AML-193 (cell line): Measurements from ENCODE around the gene CTSS.
"Not testable (repeated sequence)": the region's sequence is repeated elsewhere in the genome, so short reads cannot be mapped to it uniquely, and the experiment has no call there.

ENCODE experiments used
- DNase-seq, 2 experiments: peaks; one replicate each; lab custom pipeline; 2025; lab: John Stamatoyannopoulos, UW

CTSS gene

DNA sequence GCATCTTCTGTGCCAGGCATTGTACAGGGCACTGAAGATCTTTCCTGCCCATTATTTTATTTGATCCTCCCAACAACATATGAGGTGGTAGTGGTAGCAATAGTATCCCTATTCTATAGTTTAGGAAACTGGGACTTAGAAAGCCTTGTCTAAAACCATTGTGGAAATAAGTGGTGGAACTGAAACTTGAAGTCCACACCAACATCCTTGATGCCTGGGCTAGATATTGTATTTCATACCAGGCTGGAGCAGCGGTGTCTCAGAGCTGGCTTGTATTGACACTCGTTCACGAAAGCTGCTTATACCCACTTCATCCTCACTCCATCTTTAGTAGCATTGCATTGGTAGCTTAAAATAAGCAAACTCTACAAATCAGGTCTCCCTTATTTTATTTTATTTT, 9.7 kb upstream of the CTSS start:
- no peak for DNase-seq

DNA sequence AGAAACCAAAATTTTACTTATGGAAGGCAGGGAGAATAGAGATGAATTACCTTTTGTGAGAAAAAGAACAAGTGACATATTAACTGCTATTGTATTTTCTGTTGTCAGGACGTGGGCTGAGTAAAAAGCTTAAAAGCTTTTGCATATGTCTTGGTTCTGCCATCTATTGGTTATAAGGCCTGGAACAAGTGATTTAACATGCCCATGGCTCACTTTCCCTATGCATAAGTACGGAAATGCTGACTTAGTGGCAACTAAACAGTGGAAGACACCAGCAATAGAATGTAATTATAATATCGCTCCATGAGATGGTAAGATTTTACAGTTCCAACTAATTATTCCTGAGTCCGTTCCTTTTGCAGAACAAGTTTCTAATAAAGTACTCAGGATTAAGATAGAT, 6.7 kb upstream of the CTSS start:
- no peak for DNase-seq

DNA sequence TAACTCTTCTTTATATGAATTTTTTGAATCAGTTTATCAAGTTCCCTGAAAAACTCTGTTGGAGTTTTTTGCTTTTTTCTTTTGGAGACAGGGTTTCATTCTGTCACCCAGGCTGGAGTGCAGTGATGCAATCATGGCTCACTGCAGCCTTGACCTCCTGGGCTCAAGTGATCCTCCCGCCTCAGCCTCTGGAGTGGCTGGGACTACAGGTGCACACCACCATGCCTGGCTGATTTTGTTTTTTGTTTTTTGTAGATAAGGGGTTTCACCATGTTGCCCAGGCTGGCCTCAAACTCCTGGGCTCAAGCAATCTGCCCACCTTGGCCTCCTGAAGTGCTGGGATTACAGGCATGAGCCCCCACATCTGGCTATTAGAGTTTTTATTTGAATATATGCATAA, 2.1 kb upstream of the CTSS start:
- not testable (repeated sequence) for DNase-seq

DNA sequence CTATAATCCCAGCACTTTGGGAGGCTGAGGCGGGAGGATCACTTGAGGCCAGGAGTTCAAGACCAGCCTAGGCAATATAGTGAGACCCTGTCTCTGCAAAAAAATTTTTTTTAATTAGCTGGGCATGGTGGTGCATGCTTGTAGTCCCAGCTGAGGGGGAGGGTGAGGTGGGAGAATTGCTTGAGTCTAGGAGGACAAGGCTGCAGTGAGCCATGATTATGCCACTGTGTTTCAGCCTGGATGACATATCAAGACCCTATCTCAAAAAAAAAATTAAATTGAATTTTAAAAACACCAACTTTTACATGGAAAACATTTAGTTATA, 361 bp upstream of the CTSS start:
- DNase-seq = not testable (repeated sequence)

DNA sequence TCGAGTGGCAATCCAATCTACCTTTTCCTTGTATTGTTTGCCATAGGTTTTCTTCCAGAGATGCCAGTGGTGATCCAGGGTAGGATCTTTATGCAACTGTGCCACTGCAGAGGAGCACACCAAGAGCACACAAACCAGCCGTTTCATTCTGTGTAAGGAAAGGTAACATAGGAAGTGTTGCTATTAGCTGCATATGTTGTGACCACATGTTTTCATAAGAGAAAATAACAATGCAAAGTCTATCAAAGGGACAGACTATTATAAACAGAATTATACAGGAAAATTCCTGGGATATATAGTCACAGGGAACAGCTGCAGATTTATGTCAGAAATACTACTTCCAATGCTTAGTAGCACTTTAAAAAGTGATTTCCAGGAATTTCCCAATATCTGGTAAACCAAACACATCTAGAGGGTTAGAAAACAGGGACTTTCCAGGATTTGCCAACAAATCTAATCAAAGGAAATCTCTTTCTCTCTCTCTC, 919 bp downstream of the CTSS start:
- DNase-seq = peak; percentile 14 to 15

DNA sequence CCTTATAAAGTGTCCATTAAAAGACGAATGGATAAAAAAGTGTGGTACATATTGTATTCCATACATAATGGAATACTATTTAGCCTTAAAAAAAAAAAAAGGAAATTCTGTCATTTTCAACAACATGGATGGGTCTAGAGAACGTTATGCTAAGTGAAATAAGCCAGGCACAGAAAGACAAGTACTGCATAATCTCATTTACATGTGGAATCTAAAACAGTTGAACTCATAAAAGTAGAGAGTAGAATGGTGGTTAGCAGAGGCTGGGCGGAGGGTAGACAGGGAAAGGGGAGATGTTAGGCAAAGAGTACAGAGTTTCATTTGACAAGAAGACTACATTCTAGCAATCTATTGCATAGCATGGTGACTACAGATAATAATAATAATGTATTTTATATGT, 2.6 kb downstream of the CTSS start:
- DNase-seq = no peak

DNA sequence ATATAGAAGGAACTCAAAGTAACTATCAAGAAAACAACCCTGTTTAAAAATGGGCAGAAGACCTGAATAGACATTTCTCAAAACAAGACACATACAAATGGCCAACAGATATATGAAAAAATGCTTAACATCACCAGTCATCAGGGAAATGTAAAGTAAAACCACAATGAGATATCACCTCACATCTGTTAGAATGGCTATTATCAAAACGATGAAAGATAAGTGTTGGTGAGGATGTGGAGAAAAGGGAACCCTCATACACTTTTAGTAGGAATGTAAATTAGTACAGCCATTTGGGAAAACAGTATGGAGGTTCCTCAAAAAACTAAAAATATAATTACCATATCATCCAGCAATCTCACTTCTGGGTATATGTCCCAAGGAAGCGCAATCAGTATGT, 3.0 kb downstream of the CTSS start:
- DNase-seq = no peak

DNA sequence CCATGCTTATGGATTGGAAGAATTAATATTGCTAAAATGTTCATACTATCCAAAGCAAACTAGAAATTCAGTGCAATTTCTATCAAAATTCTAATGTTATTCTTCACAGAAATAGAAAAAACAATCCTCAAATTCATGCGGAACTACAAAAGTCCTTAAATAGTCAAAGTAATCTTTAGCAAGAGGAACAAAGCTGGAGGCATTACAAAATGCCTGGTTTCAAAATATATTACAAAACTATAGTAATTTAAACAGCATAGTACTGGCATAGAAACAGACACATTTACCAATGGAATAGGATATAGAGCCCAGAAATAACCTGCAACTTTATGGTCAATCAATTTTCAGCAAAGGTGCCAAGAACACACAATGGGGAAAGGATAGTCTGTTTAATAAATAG, 3.8 kb downstream of the CTSS start:
- DNase-seq = no peak

DNA sequence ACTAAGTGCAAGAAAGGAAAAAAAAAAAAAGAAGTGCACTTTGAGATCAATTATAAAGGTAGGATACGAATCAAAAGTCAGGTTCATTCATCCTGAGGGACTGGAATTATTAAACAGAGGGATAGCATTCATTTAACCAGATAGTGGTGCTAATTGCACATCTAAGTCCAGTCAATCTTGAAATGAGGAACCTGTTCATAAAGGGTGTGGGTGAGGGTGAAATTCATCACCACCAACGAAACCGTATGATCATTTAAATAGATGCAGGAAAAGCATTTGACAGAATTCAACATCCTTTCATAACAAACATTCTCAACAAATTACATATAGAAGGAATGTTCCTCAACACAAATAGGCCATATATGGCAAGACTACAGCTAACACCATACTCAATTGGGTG, 5.6 kb downstream of the CTSS start:
- peak; percentile 14 to 65 for DNase-seq

DNA sequence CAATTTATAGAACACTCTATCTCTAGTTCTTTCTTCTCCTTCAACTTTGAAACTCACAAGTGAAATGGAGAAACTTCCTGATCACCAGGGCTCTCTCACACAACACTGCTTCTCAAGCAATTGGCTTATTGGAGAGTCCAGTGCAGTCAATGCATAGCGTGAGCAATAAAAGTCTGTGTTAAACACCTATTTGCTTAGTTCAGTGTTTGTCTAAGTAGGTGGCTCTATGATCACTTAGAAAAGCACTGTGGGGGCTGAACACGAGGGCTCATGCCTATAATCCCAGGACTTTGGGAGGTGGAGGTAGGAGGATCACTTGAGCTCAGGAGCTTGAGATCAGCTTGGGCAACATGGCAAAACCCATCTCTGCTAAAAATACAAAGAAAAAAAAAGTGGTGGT, 12.2 kb downstream of the CTSS start:
- DNase-seq = no peak

DNA sequence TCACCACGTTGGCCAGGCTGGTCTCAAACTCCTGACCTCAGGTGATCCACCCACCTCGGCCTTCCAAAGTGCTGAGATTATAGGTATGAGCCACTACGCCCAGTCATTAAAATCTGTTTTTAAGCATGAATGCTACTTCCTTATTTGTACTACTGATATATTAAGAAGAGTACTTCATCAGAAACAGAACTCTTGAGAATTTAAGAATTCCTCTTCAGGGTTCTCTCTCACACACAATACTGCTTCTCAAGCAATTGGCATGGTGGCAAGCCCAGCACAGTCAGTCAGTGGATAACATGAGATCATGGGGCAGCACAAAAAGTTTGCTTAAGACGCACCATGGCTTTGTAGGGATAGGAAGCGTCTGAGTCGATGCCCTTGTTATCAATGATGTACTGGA, 14.1 kb downstream of the CTSS start:
- no peak for DNase-seq

DNA sequence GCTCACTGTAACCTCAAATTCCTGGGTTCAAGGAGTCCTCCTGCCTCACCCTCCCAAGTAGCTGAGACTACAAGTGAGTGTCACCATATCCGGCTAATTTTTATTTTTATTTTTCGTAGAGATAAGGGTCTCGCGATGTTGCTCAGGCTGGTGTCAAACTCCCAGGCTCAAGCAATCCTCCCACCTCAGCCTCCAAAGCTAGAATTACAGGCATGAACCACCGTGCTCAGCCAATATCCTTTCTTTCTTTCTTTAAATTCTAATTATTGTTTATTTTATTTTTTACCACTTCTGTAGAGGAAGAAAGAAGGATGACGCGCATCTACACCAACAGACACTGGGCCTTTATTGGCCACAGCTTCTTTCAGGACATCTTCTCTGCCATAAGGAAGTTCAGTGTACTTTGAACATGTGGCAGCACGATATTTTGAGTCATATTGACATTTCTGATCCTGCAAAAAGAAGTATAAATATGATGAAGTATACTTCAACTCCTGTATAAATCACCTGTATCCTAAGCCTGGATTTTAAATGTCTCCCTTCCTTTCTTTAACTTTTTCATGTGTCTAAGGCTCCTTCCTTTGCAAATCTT, 15.8 kb downstream of the CTSS start:
- DNase-seq = no peak

DNA sequence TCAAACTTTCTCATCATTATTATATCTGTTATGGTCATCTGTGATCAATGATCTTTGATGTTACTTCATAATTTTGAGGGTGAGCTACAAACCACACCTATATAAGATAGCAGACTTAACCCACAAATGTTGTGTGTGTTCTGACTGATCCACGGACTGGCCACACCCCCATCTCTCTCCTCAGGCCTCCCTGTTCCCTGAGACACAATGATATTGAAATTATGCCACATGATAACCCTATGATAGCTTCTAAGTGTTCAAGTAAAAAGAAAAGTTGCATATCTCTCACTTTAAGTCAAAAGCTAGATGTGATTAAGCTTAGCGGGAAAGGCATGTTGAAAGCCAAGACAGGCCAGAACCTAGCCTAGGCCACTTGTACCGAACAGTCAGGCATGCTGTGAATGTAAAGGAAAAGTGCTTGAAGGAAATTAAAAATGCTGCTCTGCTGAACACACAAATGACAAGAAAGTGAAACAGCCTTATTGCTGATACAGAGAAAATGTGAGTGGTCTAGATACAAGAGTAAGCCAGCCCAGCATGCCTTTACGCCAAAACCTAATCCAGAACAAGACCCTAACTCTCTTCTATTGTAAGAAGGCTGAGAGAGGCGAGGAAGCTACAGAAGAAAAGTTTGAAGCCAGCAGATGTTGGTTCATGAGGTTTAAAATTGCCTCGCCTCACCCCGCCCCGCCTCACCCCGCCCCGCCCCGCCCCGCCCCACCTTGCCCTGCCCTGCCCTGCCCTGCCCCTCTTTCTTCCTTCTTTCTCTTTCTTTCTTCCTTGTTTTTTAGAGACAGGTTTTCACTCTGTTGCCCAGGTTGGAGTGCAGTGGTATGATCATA, 16.5 kb downstream of the CTSS start:
- DNase-seq = no peak

DNA sequence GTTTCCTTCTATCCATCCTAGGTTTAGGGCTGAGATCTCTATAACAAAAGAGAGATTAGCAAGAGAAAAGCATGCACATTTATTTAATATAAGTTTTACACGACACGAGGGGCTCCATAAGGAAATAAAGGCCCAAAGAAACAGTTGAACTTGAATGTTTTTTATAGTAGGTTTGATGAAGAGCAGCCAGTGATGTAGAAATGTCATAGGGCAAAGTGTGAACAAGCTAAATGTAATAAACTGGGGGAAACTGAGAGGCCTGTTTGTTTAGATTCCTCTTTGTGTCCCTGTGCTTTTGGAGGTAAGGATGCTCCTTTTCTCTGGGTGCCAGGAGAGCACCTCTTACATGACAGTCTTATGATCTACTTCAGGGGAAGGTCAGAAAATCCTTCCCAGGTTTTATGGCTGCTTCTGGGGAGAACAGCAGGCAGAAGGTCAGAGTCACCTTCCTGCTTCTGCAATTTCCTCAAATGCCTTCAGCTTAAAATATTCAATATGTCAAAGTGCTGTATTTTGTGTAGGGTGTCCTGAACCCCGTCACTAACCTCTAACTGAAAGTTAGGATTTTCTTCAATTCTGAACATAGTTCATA, 35.4 kb downstream of the CTSS start:
- DNase-seq = peak in 1 of 2 experiments; percentile 7

DNA sequence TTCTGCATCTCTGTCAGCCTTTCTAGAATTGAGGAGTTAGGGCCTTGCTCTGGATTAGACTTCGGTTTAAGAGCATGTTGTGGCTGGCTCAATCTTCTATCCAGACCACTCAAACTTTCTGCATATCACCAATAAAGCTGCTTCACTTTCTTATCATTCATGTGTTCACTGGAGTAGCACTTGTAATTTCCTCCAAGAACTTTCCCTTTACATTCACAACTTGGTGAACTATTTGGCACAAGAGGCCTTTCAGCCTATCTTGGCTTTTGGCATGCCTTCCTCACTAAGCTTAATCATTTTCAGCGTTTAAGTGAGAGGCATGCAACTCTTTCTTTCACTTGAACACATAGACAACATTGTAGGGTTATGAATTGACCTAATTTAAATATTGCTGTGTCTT, 41.2 kb downstream of the CTSS start:
- DNase-seq = no peak

DNA sequence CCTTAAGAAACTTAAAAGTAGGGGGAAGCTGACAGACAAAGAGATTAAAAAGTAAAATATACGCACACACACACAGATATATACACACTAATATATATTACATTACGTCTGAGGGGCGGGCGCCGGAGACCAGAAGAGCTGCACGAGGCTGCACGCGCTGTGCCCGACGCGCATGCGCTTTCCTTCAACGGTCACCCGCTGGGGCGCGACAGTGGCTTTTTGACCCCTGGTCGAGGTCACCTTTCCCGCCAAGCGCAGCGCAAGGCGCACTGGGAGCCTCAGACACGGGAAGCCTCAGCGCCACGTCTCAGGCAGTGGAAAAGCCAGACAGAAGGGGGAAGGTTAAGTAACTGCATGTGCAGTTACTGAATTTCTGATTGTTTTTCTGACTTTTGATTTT, 44.9 kb downstream of the CTSS start, which contains the start of gene HORMAD1:
TSS of gene HORMAD1 (minus strand) at position 193 of the 400 bp plus-strand sequence. CDS start 1,390 bp downstream, outside the sequence.
- DNase-seq = no peak

DNA sequence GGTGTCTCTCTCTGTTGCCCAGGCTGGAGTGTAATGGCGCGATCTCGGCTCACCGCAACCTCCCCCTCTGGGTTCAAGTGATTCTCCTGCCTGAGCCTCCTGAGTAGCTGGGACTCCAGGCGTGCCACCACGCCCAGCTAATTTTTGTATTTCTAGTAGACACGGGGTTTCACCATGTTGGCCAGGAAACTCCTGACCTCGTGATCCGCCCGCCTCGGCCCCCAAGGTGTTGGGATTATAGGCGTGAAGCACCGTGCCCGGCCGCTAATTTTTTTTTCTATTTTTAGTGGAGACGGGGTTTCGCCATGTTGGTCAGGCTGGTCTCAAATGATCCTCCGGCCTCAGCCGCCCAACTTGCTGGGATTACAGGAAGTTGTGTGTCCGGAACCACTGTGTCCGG, 45.5 kb downstream of the CTSS start:
- DNase-seq = no peak

DNA sequence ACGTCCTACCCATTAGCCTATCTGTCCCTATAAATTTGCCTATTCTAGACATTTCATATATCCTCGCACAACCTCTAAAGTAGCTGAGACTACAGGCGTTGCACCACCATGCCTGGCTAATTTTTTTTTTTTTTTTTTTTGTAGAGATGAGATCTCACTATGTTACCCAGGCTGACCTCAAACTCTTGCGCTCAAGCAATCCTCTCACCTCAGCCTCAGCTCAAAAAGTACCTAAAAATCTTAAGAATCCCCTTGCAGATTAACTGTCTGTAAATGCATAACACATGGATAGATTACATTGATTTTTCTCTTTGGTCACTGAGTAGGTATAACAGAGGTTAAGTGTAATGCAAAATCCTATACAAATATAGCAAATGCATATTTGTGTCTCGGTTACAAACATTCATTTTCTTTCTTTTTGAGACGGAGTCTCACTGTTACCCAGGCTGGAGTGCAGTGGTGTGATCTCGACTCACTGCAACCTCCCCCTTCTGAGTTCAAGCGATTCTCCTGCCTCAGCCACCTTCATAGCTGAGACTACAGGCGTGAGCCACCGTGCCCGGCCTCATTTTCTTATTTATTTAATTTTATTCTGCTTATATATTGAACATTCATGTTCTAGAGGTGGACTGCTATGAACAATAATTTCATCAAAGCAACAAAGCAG, 47.2 kb downstream of the CTSS start:
- DNase-seq = no peak

DNA sequence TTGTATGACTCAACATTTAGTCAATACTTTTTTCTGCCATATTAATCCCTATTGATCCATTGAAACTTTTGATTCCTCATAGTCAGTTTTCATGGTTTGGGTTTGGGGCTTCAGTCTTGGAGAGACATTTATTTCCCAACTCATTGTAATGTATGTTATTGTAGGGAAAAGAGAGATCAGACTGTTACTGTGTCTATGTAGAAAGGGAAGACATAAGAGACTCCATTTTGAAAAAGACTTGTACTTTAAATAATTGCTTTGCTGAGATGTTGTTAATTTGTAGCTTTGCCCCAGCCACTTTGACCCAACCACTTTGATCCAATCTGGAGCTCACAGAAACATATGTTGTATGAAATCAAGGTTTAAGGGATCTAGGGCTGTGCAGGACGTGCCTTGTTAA, 56.5 kb downstream of the CTSS start:
- DNase-seq = not testable (repeated sequence)

DNA sequence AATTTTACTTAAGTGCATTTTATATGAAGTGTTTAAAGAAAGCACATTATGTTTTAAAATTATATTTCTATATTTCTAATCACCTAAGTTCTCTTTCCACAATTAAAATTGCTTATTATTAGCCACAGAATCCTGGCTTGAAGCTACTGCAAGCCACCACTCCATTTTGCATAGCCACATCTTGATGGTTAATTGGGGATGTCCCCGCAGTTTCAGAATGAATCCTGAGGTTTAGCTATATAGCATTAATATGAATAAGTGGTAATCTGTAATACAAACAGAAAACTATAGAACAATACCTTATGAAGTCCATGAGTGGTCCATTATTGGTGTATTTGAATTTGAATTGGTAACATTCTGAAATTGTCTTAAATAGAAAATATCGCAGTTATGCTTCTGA, 57.0 kb downstream of the CTSS start:
- no peak for DNase-seq

DNA sequence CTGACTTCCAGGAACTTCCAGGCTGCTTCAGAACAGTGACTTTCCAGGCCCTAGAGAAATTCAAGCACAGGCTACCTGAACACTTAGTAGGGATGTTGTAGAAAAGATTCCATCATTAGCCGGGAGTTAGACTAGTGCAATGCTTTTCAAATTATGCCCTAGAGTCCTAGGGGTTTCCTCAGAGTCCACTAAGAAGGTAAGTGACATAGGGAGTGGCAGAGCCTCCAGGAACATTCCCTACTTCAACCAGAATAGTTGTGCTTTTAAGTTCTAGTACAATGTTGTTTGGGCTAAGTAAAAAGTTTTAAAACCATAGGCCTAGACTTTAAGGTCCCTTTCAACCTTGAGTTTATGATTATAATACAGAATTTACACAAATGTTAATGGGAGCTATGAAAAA, 59.5 kb downstream of the CTSS start:
- no peak for DNase-seq

DNA sequence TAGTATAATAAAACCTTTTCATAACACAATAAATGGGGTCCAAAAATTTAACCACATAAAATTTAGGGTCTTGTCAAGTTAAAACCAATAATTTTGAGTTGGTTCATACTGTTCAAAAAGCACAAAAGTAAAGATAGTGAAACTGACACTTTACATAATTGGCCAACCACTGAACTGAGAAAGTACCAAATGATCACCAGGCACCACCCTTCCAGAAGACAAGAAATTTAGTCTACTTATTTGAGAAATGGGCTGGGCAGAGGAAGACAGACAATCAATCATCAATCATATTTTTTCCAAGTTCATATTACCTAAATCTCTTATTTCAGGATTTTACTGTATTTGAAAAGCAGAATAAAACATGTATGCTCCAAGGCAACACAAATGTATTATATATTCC, 62.2 kb downstream of the CTSS start:
- DNase-seq = no peak
